ENCODE results near the gene AADACL2. TPM values are rescaled to one million over a fixed set of nuclear protein-coding genes. Genes with fewer than 3 reads are reported as not detected.

Gene AADACL2
- not detected for total RNA-seq

- Histone ChIP-seq H3K9me3 (no peaks in the 10 kb centered on the region), H3K9ac (ENCODE audit: low read depth in 2 of 2, low read length in 2 of 2) (no peak within 1 kb of the TSS), H3K27me3 (no peaks in the 10 kb centered on the region), H3K4me1 (no peaks in the 10 kb centered on the region), H3K36me3 (no peaks in the 10 kb centered on the region), H3K4me3 (no peak within 1 kb of the TSS), H3K27ac (no peak within 1 kb of the TSS)
- DNase-seq = no peak
- no peak for TF ChIP-seq CTCF (IDR thresholded peaks at IDR 0.05)
- intact Hi-C loops (cut with DNase I) = no loop called here
Observed at GRCh38 chr3:151733613-151734012, at the start of gene AADACL2. Gene AADACL2, plus strand, starts transcription at chr3:151733927. Its CDS starts 109 bp downstream, at chr3:151734036.

GRCh38 chr3:151684094-151684493 lies 49.6 kb upstream of the AADACL2 start:
- TF ChIP-seq CTCF (IDR thresholded peaks at IDR 0.05) = no peak
- no peaks in the 10 kb centered on the region for H3K36me3 ChIP-seq
- H3K27me3 ChIP-seq = no peaks in the 10 kb centered on the region
- no peak overlapping the region for H3K4me3 ChIP-seq
- H3K27ac ChIP-seq = no peak overlapping the region
- no peaks in the 10 kb centered on the region for H3K4me1 ChIP-seq
- H3K9me3 ChIP-seq = no peaks in the 10 kb centered on the region
- intact Hi-C loops (cut with DNase I) = no loop called here
- no peak overlapping the region for H3K9ac ChIP-seq (ENCODE audit: low read depth in 2 of 2, low read length in 2 of 2)
- no peak for DNase-seq

GRCh38 chr3:151686257-151686656 lies 47.5 kb upstream of the AADACL2 start:
- Histone ChIP-seq H3K9me3 (no peaks in the 10 kb centered on the region), H3K36me3 (no peaks in the 10 kb centered on the region), H3K27ac (no peak overlapping the region), H3K9ac (ENCODE audit: low read depth in 2 of 2, low read length in 2 of 2) (no peak overlapping the region), H3K27me3 (no peaks in the 10 kb centered on the region), H3K4me1 (no peaks in the 10 kb centered on the region), H3K4me3 (no peak overlapping the region)
- intact Hi-C loops (cut with DNase I) = no loop called here
- no peak for DNase-seq
- TF ChIP-seq CTCF (IDR thresholded peaks at IDR 0.05) = no peak

GRCh38 chr3:151687076-151687475 lies 46.7 kb upstream of the AADACL2 start:
- no peaks in the 10 kb centered on the region for H3K4me1 ChIP-seq
- no peak for TF ChIP-seq CTCF (IDR thresholded peaks at IDR 0.05)
- DNase-seq = no peak
- H3K9ac ChIP-seq (ENCODE audit: low read depth in 2 of 2, low read length in 2 of 2) = no peak overlapping the region
- no peak overlapping the region for H3K4me3 ChIP-seq
- no peaks in the 10 kb centered on the region for H3K27me3 ChIP-seq
- intact Hi-C loops (cut with DNase I) = no loop called here
- H3K27ac ChIP-seq = no peak overlapping the region
- H3K36me3 ChIP-seq = no peaks in the 10 kb centered on the region
- no peaks in the 10 kb centered on the region for H3K9me3 ChIP-seq

- no peaks in the 10 kb centered on the region for H3K27me3 ChIP-seq
- intact Hi-C loops (cut with DNase I) = no loop called here
- H3K9ac ChIP-seq (ENCODE audit: low read depth in 2 of 2, low read length in 2 of 2) = no peak overlapping the region
- no peaks in the 10 kb centered on the region for H3K36me3 ChIP-seq
- H3K27ac ChIP-seq = no peak overlapping the region
- H3K9me3 ChIP-seq = no peaks in the 10 kb centered on the region
- no peak for TF ChIP-seq CTCF (IDR thresholded peaks at IDR 0.05)
- no peaks in the 10 kb centered on the region for H3K4me1 ChIP-seq
- H3K4me3 ChIP-seq = no peak overlapping the region
- no peak for DNase-seq
Observed at GRCh38 chr3:151688571-151688970, 45.2 kb upstream of the AADACL2 start.

- H3K4me1 ChIP-seq = no peaks in the 10 kb centered on the region
- no peaks in the 10 kb centered on the region for H3K9me3 ChIP-seq
- no peak for TF ChIP-seq CTCF (IDR thresholded peaks at IDR 0.05)
- H3K27me3 ChIP-seq = no peaks in the 10 kb centered on the region
- no peak for DNase-seq
- H3K36me3 ChIP-seq = no peaks in the 10 kb centered on the region
- H3K9ac ChIP-seq (ENCODE audit: low read depth in 2 of 2, low read length in 2 of 2) = no peak overlapping the region
- intact Hi-C loops (cut with DNase I) = no loop called here
- H3K4me3 ChIP-seq = no peak overlapping the region
- H3K27ac ChIP-seq = no peak overlapping the region
Observed at GRCh38 chr3:151690645-151691044, 43.1 kb upstream of the AADACL2 start.
